GM12872 (cell line): ENCODE results near the gene KLHL1.
A peak's percentile ranks its signal among the peaks of the same experiment; 100 is the strongest.

ENCODE experiments used
- CTCF ChIP-seq: IDR thresholded peaks from 3 replicates; pipeline ENCODE4 v1.5.1; 2011; ENCODE audit warnings: low read depth, mild to moderate bottlenecking, low read length, moderate library complexity; ENCODE audit not compliant: insufficient read depth

The KLHL1 gene

DNA sequence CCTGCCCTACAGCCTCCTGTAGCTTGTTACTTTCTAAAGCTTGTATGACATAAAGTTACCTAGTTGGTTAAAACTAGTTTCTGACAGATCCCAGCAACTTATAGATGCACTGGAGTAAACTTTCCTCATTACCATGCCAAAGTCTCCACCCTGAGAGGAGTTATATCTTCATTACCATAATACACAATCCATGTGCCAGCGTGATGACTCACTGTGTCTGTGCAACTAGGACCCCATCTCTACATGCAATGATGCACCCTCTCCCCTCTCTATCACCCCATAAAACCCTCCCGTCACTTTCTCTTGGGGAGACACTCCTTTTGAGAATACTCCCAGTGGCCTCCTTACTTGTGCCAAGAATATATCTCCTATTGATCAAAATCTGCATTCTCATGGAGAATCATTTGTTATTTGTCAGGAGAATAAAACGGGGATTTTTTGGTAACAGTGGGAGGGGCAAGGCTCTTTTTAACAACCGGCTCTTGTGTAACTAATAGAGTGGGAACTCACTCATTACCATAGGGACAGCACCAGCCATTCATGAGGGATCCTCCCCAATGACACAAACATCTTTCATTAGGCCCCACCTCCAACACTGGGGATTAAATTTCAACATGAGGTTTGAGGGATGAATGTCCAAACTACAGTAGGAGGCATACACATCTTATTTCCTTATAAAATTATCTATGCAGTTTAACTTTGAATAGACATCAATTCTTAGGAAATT lies 235.8 kb downstream of the KLHL1 start:
- TF ChIP-seq CTCF = no peak

DNA sequence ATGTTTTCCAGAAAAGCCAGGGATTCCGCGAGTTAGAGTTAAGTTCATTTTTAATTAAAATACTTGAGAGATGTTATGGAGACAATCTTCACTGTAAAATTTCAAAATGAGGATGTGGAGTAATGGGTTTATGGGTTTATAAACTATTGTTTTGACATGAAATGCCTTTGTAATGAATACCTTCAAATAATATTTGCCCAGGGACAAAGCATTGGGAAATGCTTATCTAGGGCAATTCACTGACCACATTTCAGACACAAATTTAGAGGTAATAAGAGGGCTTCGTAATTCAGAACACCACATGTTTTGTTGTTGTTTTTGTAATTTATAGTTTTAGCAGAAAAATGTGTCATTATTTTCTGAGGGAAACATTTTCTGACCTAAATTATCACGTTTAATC lies 241.7 kb downstream of the KLHL1 start:
- TF ChIP-seq CTCF = no peak

DNA sequence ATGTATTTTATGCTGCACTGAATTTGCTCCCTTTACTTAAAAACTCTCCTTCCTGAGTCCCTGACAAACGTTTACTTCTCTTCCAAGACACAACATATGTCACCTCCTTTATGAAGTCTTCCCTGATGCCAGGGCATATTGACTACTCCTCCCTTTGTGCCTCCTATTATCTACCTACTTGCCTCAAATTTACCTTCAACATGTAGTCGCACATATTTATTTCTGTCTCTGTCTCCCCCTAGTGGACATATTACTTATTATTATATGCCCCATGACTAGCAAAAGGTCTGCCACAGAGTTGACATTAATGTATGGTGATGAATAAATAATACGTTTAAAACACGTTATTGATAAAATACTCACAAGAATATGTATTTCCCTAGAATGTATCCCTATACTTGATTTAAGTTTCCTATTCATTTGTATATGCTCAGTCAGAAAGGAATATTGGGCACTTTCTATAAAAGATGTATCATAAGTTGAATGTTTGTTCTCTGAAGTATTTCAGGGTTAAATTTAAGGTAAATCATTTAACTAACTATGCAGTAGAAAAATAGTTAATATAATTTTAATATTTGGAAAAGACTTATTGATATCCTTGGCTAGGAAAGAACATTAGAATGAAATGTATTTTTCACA lies 250.9 kb downstream of the KLHL1 start:
- peak; percentile 42; the same call in 2 of the 3 replicates for TF ChIP-seq CTCF

- TF ChIP-seq CTCF = no peak
These were observed 251.9 kb downstream of the KLHL1 start for GRCh38 chr13:69856331-69856730.

- TF ChIP-seq CTCF = no peak
These were observed 279.7 kb downstream of the KLHL1 start for GRCh38 chr13:69828527-69828926.

GRCh38 chr13:69820180-69820579 lies 288.1 kb downstream of the KLHL1 start:
- no peak for TF ChIP-seq CTCF

GRCh38 chr13:69817333-69817869 lies 290.9 kb downstream of the KLHL1 start:
- no peak for TF ChIP-seq CTCF
